Renal pelvis (tissue), 12 donors: ENCODE measurements around the gene POTEB3. TPM values are rescaled to one million over a fixed set of nuclear protein-coding genes. Genes with fewer than 3 reads are reported as not detected.
"Not testable (repeated sequence)": the region's sequence is repeated elsewhere in the genome, so short reads cannot be mapped to it uniquely, and the experiment has no call there.

ENCODE experiments used
- DNase-seq: peaks from one replicate; pipeline ENCODE4 v3.0.0-alpha.2; 2013
- long read RNA-seq, 16 experiments: transcript quantifications; one replicate each; lab custom pipeline, GENCODE V29; 2026
- polyA plus RNA-seq, 3 donors: library from polyadenylated mRNA; unstranded; fragments of 120-200 nt; gene quantifications; one replicate each; pipeline ENCODE4 v1.2.1, GENCODE V29; 2013; ENCODE audit not compliant: insufficient read length in 3 of 3

Gene POTEB3
- polyA plus RNA-seq = not detected
- long read RNA-seq, donor 1 = 0 reads
- long read RNA-seq, donor 2 = 0 reads
- long read RNA-seq, donor 3 = 0 reads
- long read RNA-seq, donor 4 = 0 reads
- long read RNA-seq, donor 5 = 0 reads
- long read RNA-seq, donor 6 = 0 reads
- long read RNA-seq, donor 7 = 0 reads
- long read RNA-seq, donor 8 = 0 reads
- long read RNA-seq, donor 9 = 0 reads
- long read RNA-seq, donor 10 = 0 reads
- long read RNA-seq, donor 11 = 0 reads
- long read RNA-seq, donor 12 = 0 reads
- long read RNA-seq, donor 13 = 0 reads
- long read RNA-seq, donor 14 = 0 reads
- long read RNA-seq, donor 15 = 0 reads
- long read RNA-seq, donor 16 = 0 reads

GRCh38 chr15:21440399-21440798, at the start of gene POTEB3:
Gene POTEB3 (minus strand): TSS chr15:21440499. CDS start chr15:21440011, 488 bp downstream.
- not testable (repeated sequence) for DNase-seq

GRCh38 chr15:21453683-21454082, 13.4 kb upstream of the POTEB3 start:
- DNase-seq = not testable (repeated sequence)

- not testable (repeated sequence) for DNase-seq
These were observed 11.7 kb upstream of the POTEB3 start for GRCh38 chr15:21451920-21452563.

GRCh38 chr15:21451487-21451886, 11.2 kb upstream of the POTEB3 start:
- not testable (repeated sequence) for DNase-seq

- not testable (repeated sequence) for DNase-seq
These were observed 32.9 kb downstream of the POTEB3 start for GRCh38 chr15:21407366-21407765.

- not testable (repeated sequence) for DNase-seq
These were observed 38.8 kb downstream of the POTEB3 start for GRCh38 chr15:21401531-21401930.

- DNase-seq = not testable (repeated sequence)
These were observed 41.2 kb downstream of the POTEB3 start for GRCh38 chr15:21399111-21399510.

- not testable (repeated sequence) for DNase-seq
These were observed 41.8 kb downstream of the POTEB3 start for GRCh38 chr15:21398511-21398910.

- DNase-seq = not testable (repeated sequence)
These were observed 42.6 kb downstream of the POTEB3 start for GRCh38 chr15:21397656-21398055.

- not testable (repeated sequence) for DNase-seq
These were observed 43.1 kb downstream of the POTEB3 start for GRCh38 chr15:21397186-21397585.

- not testable (repeated sequence) for DNase-seq
These were observed 54.3 kb downstream of the POTEB3 start for GRCh38 chr15:21385961-21386360.

GRCh38 chr15:21383866-21384485, 56.3 kb downstream of the POTEB3 start:
- not testable (repeated sequence) for DNase-seq

- DNase-seq = not testable (repeated sequence)
These were observed 66.6 kb downstream of the POTEB3 start for GRCh38 chr15:21373682-21374081.

GRCh38 chr15:21369177-21369576, 71.1 kb downstream of the POTEB3 start:
- not testable (repeated sequence) for DNase-seq

- DNase-seq = not testable (repeated sequence)
These were observed 71.7 kb downstream of the POTEB3 start for GRCh38 chr15:21368625-21369024.
